Measurements from ENCODE around the gene CFAP119.

DNA sequence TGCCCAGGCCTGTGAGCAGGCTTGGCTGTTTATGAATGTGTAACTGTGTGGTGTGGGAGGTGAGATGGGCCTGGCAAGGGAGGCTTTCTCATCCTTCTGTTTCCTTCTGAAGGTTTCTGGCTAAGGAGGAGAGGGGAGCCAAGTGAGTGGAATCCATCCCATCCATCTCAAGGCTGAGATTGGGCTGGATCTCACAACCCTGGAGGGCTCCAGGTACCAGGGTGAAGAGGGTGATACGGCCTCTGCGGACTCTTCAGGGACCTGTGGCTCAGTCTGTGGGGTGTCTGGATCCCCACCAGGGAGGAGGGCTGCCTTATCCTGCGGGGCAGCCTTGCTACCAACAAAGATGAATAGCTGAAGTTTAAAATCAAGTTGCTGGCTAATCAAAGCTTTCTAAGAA lies 18.2 kb upstream of the CFAP119 start:
- TF ChIP-seq GATA3 (IDR thresholded peaks at IDR 0.05; ENCODE audit: low read depth, low read length) (no peak), GATA2 (IDR thresholded peaks at IDR 0.05; ENCODE audit: low read depth, low read length) (no peak)
